SU-DHL-6 (cell line): ENCODE results near the gene NID1.

Experiments used
- H2AFZ ChIP-seq: fragments of 200-600 bp; sonication (generic); 2 replicates; pipeline ENCODE4 v1.6.1; 2014; ENCODE audit warnings: low read depth, mild to moderate bottlenecking, moderate library complexity, mixed read lengths, antibody characterized with exemption, low read length; ENCODE audit not compliant: severe bottlenecking
- H3F3A ChIP-seq: fragments of 200-600 bp; shearing (Covaris generic); 2 replicates; pipeline ENCODE4 v1.6.0; 2016; ENCODE audit warnings: antibody characterized with exemption, mild to moderate bottlenecking; ENCODE audit not compliant: insufficient read depth
- H3K27ac ChIP-seq: fragments of 200-600 bp; sonication (generic); 2 replicates; pipeline ENCODE4 v1.5.1; 2016; ENCODE audit warnings: low read depth, mild to moderate bottlenecking, low read length, moderate library complexity, mixed read lengths
- H3K27me3 ChIP-seq: fragments of 200-600 bp; sonication (generic), shearing (Covaris generic); 2 replicates; pipeline ENCODE4 v1.6.0; 2014; ENCODE audit warnings: mild to moderate bottlenecking, low read length
- H3K36me3 ChIP-seq: fragments of 200-600 bp; sonication (generic); 2 replicates; pipeline ENCODE4 v1.6.1; 2014; ENCODE audit warnings: mild to moderate bottlenecking, low read length, mixed read lengths
- H3K4me2 ChIP-seq: fragments of 300-600, 200-600 bp; shearing (Covaris generic), sonication (generic); 2 replicates; pipeline ENCODE4 v1.6.0; 2014; ENCODE audit warnings: low read length, low read depth, mild to moderate bottlenecking; ENCODE audit not compliant: poor library complexity, severe bottlenecking
- H3K4me3 ChIP-seq: fragments of 200-600 bp; sonication (generic); 2 replicates; pipeline ENCODE4 v1.5.1; 2014; ENCODE audit warnings: antibody characterized with exemption, low read length, mild to moderate bottlenecking, mixed read lengths; ENCODE audit not compliant: insufficient read depth, poor library complexity, severe bottlenecking
- H3K79me2 ChIP-seq: fragments of 200-600 bp; sonication (generic); 2 replicates; pipeline ENCODE4 v1.6.1; 2014; ENCODE audit warnings: mild to moderate bottlenecking, low read length, moderate library complexity; ENCODE audit not compliant: insufficient read depth
- H3K9ac ChIP-seq: fragments of 200-600 bp; sonication (generic); 2 replicates; pipeline ENCODE4 v1.7.0; 2014; ENCODE audit warnings: mild to moderate bottlenecking, low read length
- H3K9me2 ChIP-seq: fragments of 200-600 bp; sonication (generic); replicated peaks from 2 replicates; pipeline ENCODE4 v1.6.1; 2014; ENCODE audit warnings: low read length; ENCODE audit not compliant: insufficient read depth
- H3K9me3 ChIP-seq: fragments of 200-600 bp; sonication (generic); 2 replicates; pipeline ENCODE4 v1.6.1; 2014; ENCODE audit warnings: low read length, mixed read lengths; ENCODE audit not compliant: insufficient read depth
- H4K20me1 ChIP-seq: fragments of 200-600 bp; sonication (generic); 2 replicates; pipeline ENCODE4 v1.6.1; 2014; ENCODE audit warnings: low read depth, mild to moderate bottlenecking, antibody characterized with exemption, low read length, moderate library complexity, mixed read lengths
- EZH2phosphoT487 ChIP-seq: fragments of 200-600 bp; sonication (generic), shearing (Covaris generic); conservative IDR thresholded peaks from 2 replicates; pipeline ENCODE4 v1.6.1; 2018; ENCODE audit warnings: mild to moderate bottlenecking, antibody characterized with exemption, low read length, moderate library complexity, mixed read lengths
- TF ChIP-seq, protein P1 (sequence below): fragments of 200-600 bp; sonication (generic); IDR thresholded peaks from one replicate; pipeline ENCODE4 v1.5.1; 2017; ENCODE audit warnings: antibody characterized with exemption, mild to moderate bottlenecking, low read length, moderate library complexity; ENCODE audit not compliant: insufficient read depth, poor library complexity, severe bottlenecking

Gene NID1

DNA sequence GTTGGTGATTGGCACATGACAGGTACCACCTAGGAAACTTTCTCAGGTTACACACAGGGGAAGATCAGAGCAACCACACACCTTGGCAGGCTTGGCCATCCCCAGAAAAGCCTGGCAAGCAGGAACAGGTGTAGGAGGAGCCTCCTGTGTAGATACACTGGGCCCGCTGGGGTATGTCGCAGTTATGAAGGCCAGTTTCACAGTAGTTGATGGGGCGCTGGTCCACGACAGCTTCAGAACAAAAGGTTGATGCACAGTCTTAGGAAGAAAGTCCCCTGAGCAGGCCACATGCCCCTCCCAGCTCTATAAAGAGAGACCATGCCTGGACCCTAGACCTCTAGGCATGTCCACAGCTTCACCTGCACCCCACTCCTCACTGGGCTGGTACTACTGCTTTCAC lies 51.6 kb downstream of the NID1 start:
- no peaks in the 10 kb centered on the region for H3K27me3 ChIP-seq
- no peak overlapping the region for H2AFZ ChIP-seq
- no peaks in the 10 kb centered on the region for H3K9me2 ChIP-seq
- no peaks in the 10 kb centered on the region for H3F3A ChIP-seq
- no peaks in the 10 kb centered on the region for H4K20me1 ChIP-seq
- no peak for TF ChIP-seq EZH2phosphoT487
- TF ChIP-seq, protein P1, sequence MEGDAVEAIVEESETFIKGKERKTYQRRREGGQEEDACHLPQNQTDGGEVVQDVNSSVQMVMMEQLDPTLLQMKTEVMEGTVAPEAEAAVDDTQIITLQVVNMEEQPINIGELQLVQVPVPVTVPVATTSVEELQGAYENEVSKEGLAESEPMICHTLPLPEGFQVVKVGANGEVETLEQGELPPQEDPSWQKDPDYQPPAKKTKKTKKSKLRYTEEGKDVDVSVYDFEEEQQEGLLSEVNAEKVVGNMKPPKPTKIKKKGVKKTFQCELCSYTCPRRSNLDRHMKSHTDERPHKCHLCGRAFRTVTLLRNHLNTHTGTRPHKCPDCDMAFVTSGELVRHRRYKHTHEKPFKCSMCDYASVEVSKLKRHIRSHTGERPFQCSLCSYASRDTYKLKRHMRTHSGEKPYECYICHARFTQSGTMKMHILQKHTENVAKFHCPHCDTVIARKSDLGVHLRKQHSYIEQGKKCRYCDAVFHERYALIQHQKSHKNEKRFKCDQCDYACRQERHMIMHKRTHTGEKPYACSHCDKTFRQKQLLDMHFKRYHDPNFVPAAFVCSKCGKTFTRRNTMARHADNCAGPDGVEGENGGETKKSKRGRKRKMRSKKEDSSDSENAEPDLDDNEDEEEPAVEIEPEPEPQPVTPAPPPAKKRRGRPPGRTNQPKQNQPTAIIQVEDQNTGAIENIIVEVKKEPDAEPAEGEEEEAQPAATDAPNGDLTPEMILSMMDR = no peak
- no peak overlapping the region for H3K4me3 ChIP-seq
- H3K79me2 ChIP-seq = no peaks in the 10 kb centered on the region
- no peak overlapping the region for H3K4me2 ChIP-seq
- H3K9ac ChIP-seq = no peak overlapping the region
- H3K9me3 ChIP-seq = no peaks in the 10 kb centered on the region
- H3K27ac ChIP-seq = no peak overlapping the region
- H3K36me3 ChIP-seq = no peaks in the 10 kb centered on the region

DNA sequence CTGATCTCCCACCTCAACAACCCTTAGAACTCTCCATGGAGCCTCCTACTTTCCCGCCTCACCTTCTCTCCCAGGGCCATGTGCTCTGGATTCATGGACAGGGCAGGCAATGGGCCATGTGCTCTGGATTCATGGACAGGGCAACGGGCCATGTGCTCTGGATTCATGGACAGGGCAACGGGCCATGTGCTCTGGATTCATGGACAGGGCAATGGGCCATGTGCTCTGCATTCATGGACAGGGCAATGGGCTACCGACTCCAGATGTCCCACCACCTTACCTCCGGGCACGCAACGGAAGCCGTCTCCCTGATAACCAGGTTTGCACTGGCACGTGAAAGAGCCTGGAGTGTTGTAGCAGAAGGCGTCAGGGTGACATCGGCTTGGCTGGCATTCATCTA lies 53.2 kb downstream of the NID1 start:
- no peaks in the 10 kb centered on the region for H3K27me3 ChIP-seq
- H3K9ac ChIP-seq = no peak overlapping the region
- no peaks in the 10 kb centered on the region for H4K20me1 ChIP-seq
- TF ChIP-seq, protein P1 = no peak
- TF ChIP-seq EZH2phosphoT487 = no peak
- H2AFZ ChIP-seq = no peak overlapping the region
- no peaks in the 10 kb centered on the region for H3K79me2 ChIP-seq
- H3K4me2 ChIP-seq = no peak overlapping the region
- H3K4me3 ChIP-seq = no peak overlapping the region
- H3K36me3 ChIP-seq = no peaks in the 10 kb centered on the region
- no peaks in the 10 kb centered on the region for H3K9me3 ChIP-seq
- H3K27ac ChIP-seq = no peak overlapping the region
- H3K9me2 ChIP-seq = no peaks in the 10 kb centered on the region
- H3F3A ChIP-seq = no peaks in the 10 kb centered on the region

DNA sequence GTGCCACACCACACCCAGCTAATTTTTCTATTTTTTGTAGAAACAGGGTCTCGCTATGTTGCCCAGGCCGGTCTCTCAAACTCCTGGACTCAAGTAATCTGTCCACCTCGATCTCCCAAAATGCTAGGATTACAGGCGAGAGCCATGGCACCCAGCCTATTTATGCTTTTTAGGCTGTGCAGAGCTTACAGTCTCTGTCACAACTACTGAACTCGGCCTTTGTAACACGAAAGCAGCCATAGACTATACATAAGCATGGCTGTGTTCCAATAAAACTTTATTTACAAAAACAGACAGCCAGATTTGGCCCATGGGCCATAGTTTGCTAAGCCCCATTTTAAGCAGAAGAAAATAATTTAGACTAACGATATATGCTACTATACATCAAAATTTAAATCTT lies 54.4 kb downstream of the NID1 start:
- Histone ChIP-seq H3K4me2 (no peak overlapping the region), H3K27me3 (no peaks in the 10 kb centered on the region), H3K9me3 (no peaks in the 10 kb centered on the region), H3K9me2 (no peaks in the 10 kb centered on the region), H3K9ac (no peak overlapping the region), H3F3A (no peaks in the 10 kb centered on the region), H4K20me1 (no peaks in the 10 kb centered on the region), H3K36me3 (no peaks in the 10 kb centered on the region), H3K4me3 (no peak overlapping the region), H3K79me2 (no peaks in the 10 kb centered on the region), H3K27ac (no peak overlapping the region), H2AFZ (no peak overlapping the region)
- TF ChIP-seq, protein P1 = no peak
- TF ChIP-seq EZH2phosphoT487 = no peak

DNA sequence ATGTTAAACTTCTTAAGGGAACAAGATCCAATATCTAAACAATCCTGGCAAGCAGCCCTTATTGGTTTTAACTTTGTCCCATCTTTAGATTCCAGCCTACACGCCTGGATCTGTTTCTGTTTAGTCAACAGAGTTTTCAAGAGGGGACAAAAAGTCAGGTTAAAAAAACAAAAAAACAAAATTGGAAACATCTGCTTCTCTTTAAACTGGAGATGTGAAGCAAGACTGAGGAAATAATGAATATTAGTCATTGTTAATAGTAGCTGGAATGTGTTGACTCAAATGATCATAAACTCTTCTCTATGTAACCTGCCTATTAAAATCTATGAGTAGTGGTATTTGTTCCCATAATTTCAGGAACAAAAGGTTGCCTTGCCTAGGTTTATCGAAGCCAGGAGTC lies 55.0 kb downstream of the NID1 start:
- H3K36me3 ChIP-seq = no peaks in the 10 kb centered on the region
- no peak overlapping the region for H3K4me3 ChIP-seq
- no peaks in the 10 kb centered on the region for H3F3A ChIP-seq
- H3K4me2 ChIP-seq = no peak overlapping the region
- H3K9me3 ChIP-seq = no peaks in the 10 kb centered on the region
- H2AFZ ChIP-seq = no peak overlapping the region
- no peaks in the 10 kb centered on the region for H3K27me3 ChIP-seq
- H4K20me1 ChIP-seq = no peaks in the 10 kb centered on the region
- no peak overlapping the region for H3K27ac ChIP-seq
- H3K9me2 ChIP-seq = no peaks in the 10 kb centered on the region
- no peaks in the 10 kb centered on the region for H3K79me2 ChIP-seq
- no peak overlapping the region for H3K9ac ChIP-seq
- TF ChIP-seq, protein P1 = no peak
- no peak for TF ChIP-seq EZH2phosphoT487
